Common myeloid progenitor, CD34-positive (primary cell): Measurements from ENCODE around the gene WFS1.

Experiments used
- CTCF ChIA-PET: fragments of 350-600 bp; sonication (Branson Sonifier 250); formaldehyde crosslinking; loops from one replicate; lab custom pipeline; 2021; ENCODE audit warnings: antibody characterized with exemption; lab: Charles Lee
- POLR2A ChIA-PET: fragments of 350-600 bp; sonication (Branson Sonifier 250); formaldehyde crosslinking; loops from one replicate; lab custom pipeline; 2021; ENCODE audit warnings: antibody characterized with exemption; lab: Charles Lee
- DNase-seq, 3 donors: peaks; one replicate each; pipeline versions ENCODE4 v3.0.0 to v3.0.0-alpha.2; 2013
- H3K27ac ChIP-seq, 2 experiments: 1 replicate in 1 of 2; 2 replicates in 1 of 2; pipeline ENCODE4 v1.7.0; 2013; ENCODE audit warnings: inconsistent platforms in 2 of 2, low read length in 2 of 2, mild to moderate bottlenecking in 2 of 2, low read depth in 1 of 2, moderate library complexity in 1 of 2; ENCODE audit not compliant: severe bottlenecking in 2 of 2, insufficient read depth in 1 of 2, poor library complexity in 1 of 2
- H3K27me3 ChIP-seq, 5 experiments: replicated peaks in 2 of 5; 1 replicate in 3 of 5; 2 replicates in 2 of 5; pipeline versions ENCODE4 v1.6.1 to v1.7.0; 2013; ENCODE audit warnings: low read length in 4 of 5, mild to moderate bottlenecking in 2 of 5, moderate library complexity in 2 of 5, inconsistent platforms in 1 of 5; ENCODE audit not compliant: insufficient read depth in 5 of 5, control insufficient read depth in 4 of 5
- H3K36me3 ChIP-seq, 4 experiments: 1 replicate in 2 of 4; 2 replicates in 2 of 4; pipeline versions ENCODE4 v1.6.1 to v1.7.0; 2013; ENCODE audit warnings: low read length in 3 of 4, control low read depth in 1 of 4, mild to moderate bottlenecking in 1 of 4; ENCODE audit not compliant: control insufficient read depth in 4 of 4, insufficient read depth in 4 of 4
- H3K4me1 ChIP-seq, 4 experiments: 1 replicate in 3 of 4; 2 replicates in 1 of 4; pipeline versions ENCODE4 v1.6.1 to v1.7.1; 2013; ENCODE audit warnings: low read length in 3 of 4, mild to moderate bottlenecking in 3 of 4, control low read depth in 1 of 4, inconsistent platforms in 1 of 4, moderate library complexity in 1 of 4; ENCODE audit not compliant: control insufficient read depth in 4 of 4, insufficient read depth in 4 of 4; ENCODE audit errors: control extremely low read depth in 1 of 4
- H3K4me3 ChIP-seq, 7 experiments: 1 replicate in 4 of 7; 2 replicates in 3 of 7; pipeline versions ENCODE4 v1.5.1 to v1.7.0; 2013; ENCODE audit warnings: mild to moderate bottlenecking in 7 of 7, low read length in 6 of 7, moderate library complexity in 6 of 7, inconsistent platforms in 2 of 7, low read depth in 2 of 7, control low read depth in 1 of 7; ENCODE audit not compliant: insufficient read depth in 4 of 7, control insufficient read depth in 1 of 7; ENCODE audit errors: extremely low read depth in 1 of 7
- H3K9me3 ChIP-seq, 5 experiments: 1 replicate in 4 of 5; 2 replicates in 1 of 5; pipeline versions ENCODE4 v1.6.1 to v1.7.1; 2013; ENCODE audit warnings: low read length in 4 of 5, mild to moderate bottlenecking in 2 of 5, inconsistent platforms in 1 of 5, low read depth in 1 of 5, moderate library complexity in 1 of 5; ENCODE audit not compliant: control insufficient read depth in 4 of 5, insufficient read depth in 2 of 5; ENCODE audit errors: control extremely low read depth in 1 of 5
- WGBS: methylation state at CpG from one replicate; pipeline ENCODE4 v1.1.5; 2013; ENCODE audit not compliant: insufficient coverage; 5-methylcytosine and 5-hydroxymethylcytosine counted together

Gene WFS1

DNA sequence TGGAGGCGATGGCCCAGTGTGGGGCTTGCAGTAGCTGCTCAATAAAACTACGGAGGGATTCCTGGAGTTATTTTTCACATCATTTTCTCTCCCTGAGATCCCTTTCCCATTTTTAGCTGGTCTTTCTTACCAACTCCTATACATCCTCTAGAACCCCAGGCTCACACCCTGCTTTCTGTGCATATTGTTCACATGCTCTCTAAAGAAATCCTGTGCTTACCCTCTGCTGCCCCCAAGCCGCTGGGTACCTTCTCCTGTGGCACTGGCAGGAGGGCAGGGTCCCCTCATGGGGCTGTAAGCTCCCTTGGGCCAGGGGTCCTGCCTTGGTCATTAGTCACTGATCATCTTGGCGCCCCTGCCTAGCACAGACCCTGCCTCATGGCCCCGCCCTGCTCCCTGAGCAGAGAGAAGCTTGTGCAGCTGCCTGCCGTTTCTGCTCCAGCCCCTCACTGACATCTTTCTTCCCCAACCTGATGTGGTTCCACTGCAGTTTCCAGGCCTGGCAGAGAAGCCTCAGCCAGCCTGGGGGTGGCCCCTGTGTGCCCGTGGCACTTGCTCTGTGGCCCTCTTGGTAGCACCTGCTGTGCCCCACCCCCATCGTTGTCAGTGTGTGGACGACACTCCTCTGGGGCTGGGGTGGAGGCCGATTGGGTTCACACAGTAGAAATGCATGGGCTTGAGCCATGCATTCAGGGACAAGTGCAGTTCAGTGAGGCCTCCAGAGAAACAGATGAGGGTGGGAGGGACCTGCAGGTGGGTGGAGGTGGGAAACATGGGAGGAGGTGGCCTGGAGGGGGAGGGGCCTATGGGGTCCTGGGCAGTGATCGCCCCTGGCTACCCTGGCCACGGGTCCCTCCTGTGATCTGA lies 69.5 kb downstream of the WFS1 start:
- WGBS: 72% methylated on average over 10 of the region's 12 CpGs
- no peak overlapping the region for H3K27ac ChIP-seq
- ChIA-PET POLR2A (no interaction called here), CTCF (interaction anchor here (0.6 to 6.2 kb wide), 4 partner anchors 9 to 80 kb away, joined by 3 to 58 read pairs (median 3); no protein-coding TSS in a partner anchor)
- no peak for DNase-seq
- H3K4me1 ChIP-seq: peaks cover 0 to 17% (median 9%) of the 10 kb centered on the region in 4 experiments
- H3K9me3 ChIP-seq: peaks cover 0 to 3% (median 0%) of the 10 kb centered on the region in 5 experiments
- no peaks in the 10 kb centered on the region for H3K36me3 ChIP-seq
- peaks cover 0 to 53% (median 16%) of the 10 kb centered on the region in 5 experiments for H3K27me3 ChIP-seq
- H3K4me3 ChIP-seq: no peak overlapping the region

DNA sequence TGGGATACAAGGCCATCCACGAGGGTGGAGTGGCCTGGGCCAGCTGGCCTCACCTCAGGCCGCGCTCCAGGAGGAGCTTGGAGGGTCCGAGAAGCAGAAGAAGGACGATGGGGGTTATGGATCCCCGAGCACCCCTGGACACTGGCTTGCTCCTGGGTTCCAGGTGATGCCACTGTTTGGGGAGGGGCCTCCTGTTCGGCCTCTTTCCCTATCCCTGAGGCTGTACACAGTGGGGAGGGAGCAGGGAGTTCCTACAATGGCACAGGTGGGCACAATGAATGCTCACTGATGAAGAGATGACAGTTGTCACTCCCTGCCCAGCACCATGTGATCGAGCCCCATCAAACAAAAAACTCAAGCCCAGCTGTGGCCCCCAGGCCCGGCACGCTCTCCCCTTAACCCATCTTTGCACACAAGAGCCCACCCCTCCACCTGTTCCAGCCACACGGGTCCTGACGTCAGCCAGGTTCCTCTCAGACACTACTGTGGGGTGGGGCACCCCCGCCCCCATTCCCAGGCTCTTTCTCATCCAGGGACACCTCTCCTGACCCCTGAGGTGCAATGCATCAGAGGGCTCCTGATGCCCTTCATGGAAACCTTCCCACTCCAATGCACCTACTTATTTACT lies 70.3 kb downstream of the WFS1 start:
- no peak overlapping the region for H3K4me3 ChIP-seq
- 88% methylated on average over 13 of the region's 13 CpGs for WGBS
- H3K4me1 ChIP-seq: peaks cover 0 to 17% (median 9%) of the 10 kb centered on the region in 4 experiments
- DNase-seq: no peak
- H3K9me3 ChIP-seq: peaks cover 0 to 4% (median 0%) of the 10 kb centered on the region in 5 experiments
- CTCF ChIA-PET: interaction anchor here (1.2 to 6.2 kb wide), 3 partner anchors 10 to 48 kb away, joined by 3 to 58 read pairs (median 4); no protein-coding TSS in a partner anchor
- no peak overlapping the region for H3K27ac ChIP-seq
- POLR2A ChIA-PET: no interaction called here
- H3K36me3 ChIP-seq: no peaks in the 10 kb centered on the region
- peaks cover 0 to 46% (median 16%) of the 10 kb centered on the region in 5 experiments for H3K27me3 ChIP-seq

DNA sequence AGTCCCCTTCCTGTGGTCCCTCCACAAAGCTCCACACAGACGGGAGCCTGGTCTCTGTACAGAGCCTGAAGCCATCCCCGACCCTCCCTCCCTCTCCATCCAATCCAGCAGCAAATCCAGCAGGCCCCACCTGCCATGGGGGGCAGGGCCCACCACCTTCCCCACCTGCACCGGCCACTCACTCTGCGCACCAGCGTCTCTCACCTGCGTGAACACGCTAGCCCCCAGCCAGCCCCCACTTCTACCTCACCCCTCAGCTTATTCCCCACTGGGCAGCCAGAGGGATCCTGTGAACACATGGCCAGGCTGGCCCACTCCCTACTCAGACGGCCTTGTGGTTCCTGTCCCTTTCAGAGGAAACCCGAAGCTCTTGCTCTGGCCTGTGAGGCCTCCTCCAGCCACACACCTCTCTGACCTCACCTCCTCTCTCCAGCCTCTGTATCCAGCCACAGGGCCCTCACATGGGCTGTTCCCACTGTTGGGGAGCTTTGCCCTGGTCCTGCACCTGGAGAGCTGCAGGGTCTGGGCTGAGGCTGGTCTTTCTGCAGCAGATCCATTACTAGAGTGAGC lies 70.9 kb downstream of the WFS1 start:
- ChIA-PET CTCF (interaction anchor here (1.2 to 6.2 kb wide), 2 partner anchors 10 to 16 kb away, joined by 4 to 58 read pairs; no protein-coding TSS in a partner anchor), POLR2A (no interaction called here)
- Histone ChIP-seq H3K9me3 (peaks cover 0 to 10% (median 2%) of the 10 kb centered on the region in 5 experiments), H3K4me1 (peaks cover 0 to 17% (median 9%) of the 10 kb centered on the region in 4 experiments), H3K27me3 (peaks cover 0 to 40% (median 16%) of the 10 kb centered on the region in 5 experiments), H3K4me3 (no peak overlapping the region), H3K36me3 (no peaks in the 10 kb centered on the region), H3K27ac (no peak overlapping the region)
- no peak for DNase-seq
- 85% methylated on average over 9 of the region's 9 CpGs for WGBS

DNA sequence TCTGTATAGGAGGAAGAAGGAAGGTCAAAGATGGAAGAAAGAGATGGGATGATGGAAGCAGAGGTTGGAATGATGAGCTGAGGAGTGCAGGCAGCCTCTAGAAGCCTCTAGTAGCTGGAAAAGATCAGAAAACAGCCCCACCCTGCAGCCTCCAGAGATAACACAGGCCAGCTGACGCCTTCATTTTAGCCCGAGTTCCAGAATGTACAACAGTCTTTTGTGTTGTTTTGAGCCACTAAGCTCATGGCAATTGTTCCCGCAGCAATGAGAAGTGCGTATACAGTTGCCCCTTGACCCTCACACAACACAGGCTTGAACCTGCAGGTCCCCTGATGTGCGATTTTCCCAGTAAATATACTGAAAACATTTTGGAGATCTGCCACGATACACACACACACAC lies 72.0 kb downstream of the WFS1 start:
- peaks cover 0 to 33% (median 13%) of the 10 kb centered on the region in 5 experiments for H3K27me3 ChIP-seq
- POLR2A ChIA-PET: interaction anchor here (0.6 kb wide), 1 partner anchor 334 kb away, joined by 3 read pairs; no protein-coding TSS in a partner anchor
- H3K4me3 ChIP-seq: no peak overlapping the region
- WGBS: 94% methylated on average over 3 of the region's 6 CpGs
- CTCF ChIA-PET: interaction anchor here (6.2 kb wide), 1 partner anchor 12 kb away, joined by 58 read pairs; no protein-coding TSS in a partner anchor
- no peak for DNase-seq
- no peaks in the 10 kb centered on the region for H3K36me3 ChIP-seq
- no peak overlapping the region for H3K27ac ChIP-seq
- peaks cover 0 to 17% (median 9%) of the 10 kb centered on the region in 4 experiments for H3K4me1 ChIP-seq
- H3K9me3 ChIP-seq: peaks cover 0 to 12% (median 5%) of the 10 kb centered on the region in 5 experiments

DNA sequence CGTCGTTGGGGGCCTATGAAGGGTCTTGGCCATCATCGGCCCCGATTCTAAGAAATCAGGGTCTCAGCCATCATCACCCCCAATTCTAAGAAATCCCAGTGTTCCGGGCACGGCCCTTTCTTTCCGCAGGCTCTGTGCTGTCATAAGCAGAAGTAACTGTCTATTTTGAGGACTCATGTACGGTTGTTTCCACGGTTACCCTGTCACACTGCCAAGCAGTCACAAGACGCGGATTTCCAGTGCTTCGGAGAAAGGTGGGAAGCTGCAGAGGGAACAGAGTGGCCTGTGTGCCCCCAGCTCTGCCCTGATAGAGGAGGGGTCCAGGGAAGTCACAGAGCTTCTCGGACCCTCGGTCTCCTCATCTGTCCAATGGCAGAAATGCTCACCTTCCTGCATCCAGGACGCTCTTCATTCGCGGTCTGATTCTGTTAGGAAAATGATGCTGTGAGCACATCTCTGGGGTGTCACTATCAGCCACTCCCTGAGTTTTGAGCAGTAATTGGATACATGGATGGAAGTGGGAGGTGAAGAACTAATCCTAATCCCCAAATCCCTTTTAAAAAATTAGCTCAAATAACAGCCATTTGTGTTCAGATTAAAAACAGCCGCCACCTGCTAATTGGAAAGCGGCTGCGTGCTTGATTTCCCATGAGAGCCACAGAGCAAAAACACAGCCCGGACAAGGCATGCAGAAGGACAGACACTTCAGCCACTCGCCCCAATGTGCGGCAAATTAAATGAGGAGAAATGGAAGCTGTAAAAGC lies 73.1 kb downstream of the WFS1 start:
- ChIA-PET POLR2A (no interaction called here), CTCF (interaction anchor here (1.3 to 6.2 kb wide), 2 partner anchors 8 to 13 kb away, joined by 4 to 58 read pairs; no protein-coding TSS in a partner anchor)
- peaks cover 0 to 35% (median 10%) of the 10 kb centered on the region in 5 experiments for H3K27me3 ChIP-seq
- 67% methylated on average over 16 of the region's 23 CpGs for WGBS
- DNase-seq: peak; percentile 56 to 84 (median 69)
- H3K36me3 ChIP-seq: no peaks in the 10 kb centered on the region
- H3K9me3 ChIP-seq: peaks cover 0 to 12% (median 5%) of the 10 kb centered on the region in 5 experiments
- H3K27ac ChIP-seq: no peak overlapping the region
- H3K4me3 ChIP-seq: no peak overlapping the region
- H3K4me1 ChIP-seq: peaks cover 0 to 11% (median 7%) of the 10 kb centered on the region in 4 experiments

DNA sequence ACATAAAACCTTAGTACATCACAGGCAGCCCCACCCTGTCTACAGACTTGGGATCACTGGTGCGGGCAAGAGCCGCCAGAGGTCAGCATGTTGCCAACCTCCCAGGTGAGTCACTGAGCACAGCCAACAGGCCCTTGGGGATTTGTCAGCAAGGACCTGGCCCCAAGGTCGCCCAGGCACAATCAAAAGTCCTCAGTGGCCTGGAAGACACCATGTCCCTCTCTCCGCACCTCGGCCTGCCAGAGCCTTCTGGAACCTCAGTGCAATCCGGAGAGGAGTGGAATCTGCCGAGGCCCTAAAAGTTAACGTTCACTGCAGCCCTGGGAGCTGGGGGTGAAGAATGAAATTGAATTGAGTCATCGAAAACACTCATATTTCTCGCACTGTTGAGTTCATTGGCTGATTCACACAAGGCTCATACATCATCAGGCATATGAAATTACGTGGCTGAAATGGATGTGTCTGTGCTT lies 74.3 kb downstream of the WFS1 start:
- no peak for DNase-seq
- Histone ChIP-seq H3K4me1 (peaks cover 0 to 1% (median 0%) of the 10 kb centered on the region in 4 experiments), H3K4me3 (no peak overlapping the region), H3K9me3 (peaks cover 0 to 12% (median 5%) of the 10 kb centered on the region in 5 experiments), H3K36me3 (no peaks in the 10 kb centered on the region), H3K27ac (no peak overlapping the region), H3K27me3 (peaks cover 0 to 36% (median 2%) of the 10 kb centered on the region in 5 experiments)
- CTCF ChIA-PET: interaction anchor here (1.2 to 1.3 kb wide), 2 partner anchors 10 to 94 kb away, joined by 3 to 4 read pairs; no protein-coding TSS in a partner anchor
- WGBS: 83% methylated on average over 11 of the region's 11 CpGs
- POLR2A ChIA-PET: no interaction called here
